HK-2 (cell line): ENCODE data around the gene ZSWIM1.

Experiments used
- DNase-seq: peaks from one replicate; pipeline ENCODE4 v3.0.0-alpha.2; 2018; ENCODE audit not compliant: unreplicated experiment

ZSWIM1 gene

DNA sequence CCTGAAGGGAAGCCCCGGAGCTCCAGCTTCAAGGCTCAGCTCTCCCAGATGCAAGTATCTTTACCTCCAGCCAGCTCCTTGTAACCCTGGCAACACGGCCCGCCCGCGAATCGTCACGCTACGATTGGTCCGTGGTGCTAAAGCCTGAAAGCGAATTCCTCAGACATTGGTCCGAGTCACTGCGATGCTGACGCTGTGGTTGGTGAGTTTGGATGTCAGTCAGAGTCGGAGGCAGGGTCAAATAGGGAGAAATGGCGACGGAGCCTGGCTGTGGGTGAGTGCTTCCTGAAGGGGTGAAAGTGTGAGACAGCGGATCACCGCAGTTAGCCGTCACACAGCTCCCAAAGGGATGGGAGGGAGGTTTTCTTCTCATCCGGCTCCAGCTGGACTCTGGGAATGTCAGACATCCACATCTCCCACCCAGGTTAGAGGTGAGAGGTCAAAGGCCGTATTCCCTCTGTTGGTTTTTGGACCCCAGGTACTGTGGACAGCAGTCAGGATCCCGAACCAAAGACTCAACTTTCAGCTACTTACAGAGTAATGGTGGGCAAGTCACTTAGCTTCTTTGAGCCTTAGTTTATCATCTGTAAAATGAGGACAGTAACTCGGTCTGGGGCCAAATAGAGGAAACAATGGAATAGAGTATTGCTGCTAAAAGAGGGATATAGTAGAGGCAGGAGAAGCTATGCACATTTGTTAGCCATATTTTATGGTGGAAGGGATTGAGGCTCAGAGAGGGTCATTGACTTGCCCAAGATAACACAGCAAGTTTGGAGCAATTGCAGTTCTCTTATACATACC lies at the start of gene ZSWIM1:
Gene ZSWIM1, plus strand, starts transcription at position 240 of the 801 bp plus-strand sequence. CDS start 1,366 bp downstream, outside the sequence.
- DNase-seq, result peak; percentile 100

DNA sequence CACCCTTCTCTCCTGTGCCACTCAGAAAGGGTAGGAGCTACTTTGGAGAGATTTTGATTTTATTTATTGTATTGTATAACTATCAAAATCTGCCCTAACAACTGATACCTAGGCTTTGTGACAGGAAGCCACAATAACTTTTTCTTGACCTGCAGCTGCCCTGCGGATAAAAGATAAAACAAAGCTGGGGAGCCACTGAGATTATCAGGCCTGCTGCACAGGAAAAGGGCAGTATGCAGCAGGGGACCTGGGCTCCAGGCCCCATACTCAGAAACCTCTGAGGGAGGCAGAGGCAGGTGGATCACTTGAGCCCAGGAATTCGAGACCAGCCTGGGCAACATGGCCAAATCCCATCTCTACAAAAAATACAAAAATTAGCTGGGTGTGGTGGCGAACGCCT lies 48.4 kb upstream of the ZSWIM1 start:
- no peak for DNase-seq

DNA sequence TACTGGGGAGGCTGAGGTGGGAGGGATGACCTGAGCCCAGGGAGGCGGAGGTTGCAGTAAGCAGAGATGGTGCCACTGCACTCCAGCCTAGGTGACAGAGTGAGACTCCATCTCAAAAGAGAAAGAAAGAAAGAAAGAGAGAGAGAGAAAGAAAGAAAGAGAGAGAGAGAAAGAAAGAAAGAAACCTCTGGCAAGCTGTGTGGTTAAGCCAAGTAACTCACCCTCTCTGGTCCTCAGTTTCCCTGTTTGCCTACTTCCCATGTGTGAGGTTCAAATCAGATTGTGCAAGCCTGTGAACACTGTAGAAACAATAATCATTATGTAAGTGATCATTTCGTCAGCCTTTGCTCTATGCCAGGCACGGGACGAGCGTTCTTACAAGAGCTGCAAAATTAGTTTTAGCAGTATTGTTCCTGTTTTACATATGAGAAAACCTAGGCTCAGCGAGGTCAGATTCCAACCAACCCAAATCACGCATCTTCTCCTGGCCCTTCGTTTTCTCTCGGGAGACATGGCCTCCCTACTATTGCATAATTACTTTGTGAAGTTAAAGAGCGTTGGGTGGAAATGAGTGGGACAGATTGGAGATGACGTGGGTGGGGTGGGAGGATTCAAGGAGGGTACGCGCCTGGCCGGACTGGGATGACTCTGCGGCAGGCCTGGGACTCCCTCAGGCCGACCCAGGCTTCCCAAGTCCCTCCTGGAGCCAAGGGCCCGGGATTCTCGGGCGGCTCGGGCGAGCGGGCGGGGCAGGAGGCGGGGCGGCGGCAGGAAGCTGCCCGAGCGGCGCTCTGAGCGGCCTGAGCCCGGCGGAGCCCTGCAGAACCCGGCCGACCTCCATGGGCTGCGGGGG lies 47.8 kb upstream of the ZSWIM1 start, which contains the start of gene SNX21:
Gene SNX21, plus strand, starts transcription at position 770 of the 853 bp plus-strand sequence. CDS start 121 bp downstream, outside the sequence.
- peak; percentile 91 for DNase-seq

DNA sequence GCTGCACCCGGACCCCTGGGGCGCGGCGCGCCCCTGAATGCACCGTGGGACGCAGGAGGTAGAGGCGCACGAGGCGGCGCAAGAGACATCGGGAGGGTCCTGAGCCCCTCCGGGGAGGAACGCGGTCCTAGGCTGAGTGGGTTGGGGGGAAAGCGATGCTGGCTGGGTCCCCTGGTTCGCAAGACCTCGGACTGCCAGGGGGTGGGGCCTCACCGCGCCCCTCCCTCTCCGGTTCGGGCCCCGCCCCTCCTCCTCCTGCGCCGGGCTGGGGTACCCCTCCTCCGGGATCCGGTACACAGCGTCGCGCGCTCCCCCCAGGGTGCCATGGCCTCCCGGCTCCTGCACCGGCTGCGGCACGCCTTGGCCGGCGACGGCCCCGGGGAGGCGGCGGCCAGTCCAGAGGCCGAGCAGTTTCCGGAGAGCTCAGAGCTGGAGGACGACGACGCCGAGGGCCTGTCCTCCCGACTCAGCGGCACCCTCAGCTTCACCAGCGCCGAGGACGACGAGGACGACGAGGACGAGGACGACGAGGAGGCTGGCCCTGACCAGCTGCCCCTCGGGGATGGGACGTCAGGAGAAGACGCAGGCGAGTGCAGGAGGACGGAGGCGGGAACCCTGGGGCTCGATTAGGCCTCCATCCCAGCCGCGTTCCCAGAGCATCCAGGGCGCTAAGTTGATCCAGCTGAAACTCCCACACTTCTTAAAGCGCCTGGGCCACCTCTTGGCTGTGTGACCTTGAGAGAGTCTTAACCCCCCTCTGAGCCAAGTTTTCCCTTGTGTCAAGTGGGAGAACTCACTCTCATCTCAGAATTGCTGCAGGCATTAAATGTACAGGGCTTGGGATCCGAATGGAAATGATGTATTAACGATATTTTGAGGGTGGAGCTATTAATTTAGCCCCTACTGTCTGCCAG lies 46.9 kb upstream of the ZSWIM1 start:
- DNase-seq, result peak; percentile 64

DNA sequence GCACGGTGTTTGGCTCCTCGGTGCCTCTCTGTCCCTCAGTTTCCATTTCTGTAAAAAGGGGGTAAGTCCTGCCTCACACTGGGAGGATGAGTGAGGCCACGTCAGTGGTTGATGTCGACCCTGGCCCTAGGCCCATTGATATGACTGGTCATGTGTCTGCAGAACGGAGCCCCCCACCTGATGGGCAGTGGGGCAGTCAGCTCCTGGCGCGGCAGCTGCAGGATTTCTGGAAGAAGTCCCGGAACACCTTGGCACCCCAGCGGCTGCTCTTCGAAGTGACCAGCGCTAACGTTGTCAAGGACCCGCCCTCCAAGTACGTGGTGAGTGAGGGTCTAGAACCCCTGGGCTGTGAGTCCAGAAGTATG lies 46.2 kb upstream of the ZSWIM1 start:
- no peak for DNase-seq

DNA sequence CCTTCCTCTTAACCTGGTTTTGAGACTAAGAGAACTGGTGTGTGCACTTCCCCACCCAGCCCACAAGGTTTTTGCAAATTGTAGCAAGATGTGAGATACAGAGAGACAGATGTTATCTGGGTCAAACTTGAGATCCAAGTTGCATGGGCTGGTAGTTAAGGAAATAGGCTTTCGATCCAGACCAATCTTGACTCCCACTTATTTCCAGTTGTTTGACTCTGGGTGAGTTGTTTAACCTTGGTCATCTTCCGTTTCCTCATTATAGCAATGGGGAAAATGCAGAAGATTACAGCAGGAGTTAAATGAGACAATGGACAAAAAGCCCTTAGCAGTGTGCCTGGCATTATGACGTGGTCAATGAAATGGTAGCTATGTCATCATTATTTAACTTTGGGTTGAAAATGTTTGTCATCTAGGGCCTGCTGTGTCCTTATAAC lies 45.7 kb upstream of the ZSWIM1 start:
- no peak for DNase-seq

DNA sequence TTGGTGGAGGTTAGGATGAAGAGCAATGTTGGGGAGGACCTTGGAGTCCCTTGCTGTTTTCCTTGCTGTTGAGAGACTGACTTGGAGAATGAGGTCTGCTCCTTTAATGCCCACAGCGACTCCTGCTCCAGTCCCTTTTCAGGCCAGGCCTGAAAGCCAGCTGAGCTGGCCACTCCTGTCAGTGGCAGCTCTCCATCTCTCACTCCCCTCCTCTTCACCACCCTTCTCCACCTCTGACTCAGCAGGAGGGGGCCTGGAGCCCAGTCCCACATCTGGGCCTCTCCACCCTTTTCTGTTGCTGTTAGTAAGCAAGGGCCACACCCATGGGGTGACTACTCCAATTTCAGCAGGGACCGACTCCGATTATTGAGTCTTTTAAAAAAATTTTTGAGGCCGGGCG lies 45.2 kb upstream of the ZSWIM1 start:
- no peak for DNase-seq

DNA sequence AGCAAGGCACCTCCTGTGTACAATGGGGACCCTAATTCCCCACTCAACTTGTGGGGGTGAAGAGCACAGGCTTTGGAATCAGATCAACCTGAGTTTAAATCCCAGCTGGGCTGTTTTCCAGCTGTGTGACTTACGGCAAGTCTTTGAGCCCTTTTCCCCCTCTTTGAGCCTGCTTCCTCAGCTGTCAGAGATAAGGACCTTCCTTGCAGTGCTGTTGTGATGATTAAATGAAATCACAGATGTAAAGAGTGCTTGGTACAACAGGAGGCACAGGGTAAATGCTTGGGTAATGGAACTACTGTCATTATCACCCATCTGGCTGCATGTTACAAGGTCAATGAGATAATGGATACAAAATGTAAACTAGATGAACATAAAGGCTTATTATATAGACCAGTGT lies 44.2 kb upstream of the ZSWIM1 start:
- no peak for DNase-seq

DNA sequence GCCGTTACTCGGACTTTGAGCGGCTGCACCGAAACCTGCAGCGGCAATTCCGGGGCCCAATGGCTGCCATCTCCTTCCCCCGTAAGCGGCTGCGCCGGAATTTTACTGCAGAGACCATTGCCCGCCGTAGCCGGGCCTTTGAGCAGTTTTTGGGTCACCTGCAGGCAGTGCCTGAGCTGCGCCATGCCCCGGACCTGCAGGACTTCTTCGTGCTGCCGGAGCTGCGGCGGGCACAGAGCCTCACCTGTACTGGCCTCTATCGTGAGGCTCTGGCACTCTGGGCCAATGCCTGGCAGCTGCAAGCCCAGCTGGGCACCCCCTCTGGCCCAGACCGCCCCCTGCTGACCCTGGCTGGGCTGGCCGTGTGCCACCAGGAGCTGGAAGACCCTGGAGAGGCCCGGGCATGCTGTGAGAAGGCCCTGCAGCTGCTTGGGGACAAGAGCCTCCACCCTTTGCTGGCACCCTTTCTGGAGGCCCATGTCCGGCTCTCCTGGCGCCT lies 40.3 kb upstream of the ZSWIM1 start:
- DNase-seq, result no peak

DNA sequence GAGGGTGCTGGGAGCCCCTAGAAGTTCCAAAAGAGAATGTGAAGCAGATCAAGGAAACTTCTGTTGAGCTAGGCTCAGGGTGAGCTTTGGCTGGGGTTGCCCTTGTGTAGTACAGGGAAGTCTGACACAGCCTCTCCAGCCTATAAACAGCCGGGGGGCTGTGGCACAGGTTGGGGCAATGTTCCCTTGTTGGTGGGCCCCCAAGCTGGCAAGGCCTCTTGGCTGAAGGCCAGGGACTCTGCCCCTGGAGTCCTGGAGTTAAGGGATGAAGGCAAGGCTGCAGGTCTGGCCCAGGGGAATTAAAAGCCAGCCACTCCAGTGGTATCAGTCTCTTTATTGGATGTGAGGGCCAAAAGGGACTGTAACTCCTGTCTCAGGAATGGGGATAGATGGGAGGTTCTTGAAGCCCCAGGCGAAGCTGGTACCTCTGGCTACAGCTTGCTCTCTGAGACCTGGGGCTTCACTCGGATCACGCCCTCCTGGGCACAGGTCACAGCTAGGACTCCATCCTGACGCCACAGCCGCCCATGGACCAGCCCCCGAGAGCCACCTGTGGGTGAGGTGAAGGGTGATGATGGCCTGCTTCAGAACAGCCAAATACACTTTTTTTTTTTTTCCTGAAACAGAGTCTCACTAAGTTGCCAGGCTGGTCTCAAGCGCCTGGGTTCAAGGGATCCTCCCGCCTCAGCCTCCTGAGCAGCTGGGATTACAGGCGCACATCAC lies 39.5 kb upstream of the ZSWIM1 start:
- DNase-seq, result no peak

DNA sequence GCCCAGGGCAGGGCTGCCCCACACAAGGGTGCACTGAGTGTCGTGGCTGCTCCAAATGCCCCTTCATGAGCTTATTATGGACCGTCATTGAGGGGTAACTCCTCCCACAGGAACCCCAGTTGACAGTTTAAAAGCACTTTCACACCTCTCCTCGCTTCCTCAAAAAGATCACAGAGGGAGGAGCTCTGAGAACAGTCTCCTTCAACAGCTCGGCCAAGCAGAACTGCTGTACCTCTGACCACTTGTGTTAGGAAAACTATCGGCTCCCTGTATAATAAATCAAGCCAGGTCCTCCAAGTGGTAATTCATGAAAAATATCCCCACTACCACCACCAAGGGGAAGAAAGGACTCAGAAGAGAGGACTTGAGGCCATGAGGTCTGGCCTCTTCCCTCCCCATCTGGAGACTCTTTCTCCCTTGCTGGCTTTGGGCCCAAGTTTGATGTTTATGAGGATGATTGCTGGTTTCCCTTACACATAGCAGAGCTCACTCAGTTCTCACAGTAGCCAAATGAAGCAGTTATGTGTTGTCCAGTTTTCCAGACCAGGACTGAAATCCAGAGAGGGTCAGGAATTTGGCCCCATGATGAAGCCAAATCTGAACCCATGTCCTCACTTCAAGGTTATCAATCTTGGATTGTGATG lies 38.7 kb upstream of the ZSWIM1 start:
- DNase-seq, result no peak

DNA sequence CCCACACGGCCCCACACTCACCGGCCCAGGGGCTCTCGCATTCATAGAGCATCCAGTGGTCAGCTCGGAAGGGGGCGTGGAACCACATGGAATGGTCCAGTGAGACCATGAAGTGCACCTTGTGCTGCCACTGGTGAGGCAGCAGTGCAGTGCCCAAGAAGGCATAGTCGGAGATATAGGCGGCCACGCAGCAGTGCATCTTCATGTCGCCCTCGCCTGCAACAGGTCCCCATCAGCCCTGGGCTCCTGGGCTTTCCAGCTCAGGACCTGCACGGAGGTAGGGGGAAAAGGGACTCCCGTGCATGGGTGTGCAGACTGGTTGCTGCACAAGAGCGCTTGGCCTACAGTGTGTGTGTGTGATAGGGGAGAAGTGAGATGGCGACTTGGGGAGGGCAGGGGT lies 37.5 kb upstream of the ZSWIM1 start:
- DNase-seq, result no peak

DNA sequence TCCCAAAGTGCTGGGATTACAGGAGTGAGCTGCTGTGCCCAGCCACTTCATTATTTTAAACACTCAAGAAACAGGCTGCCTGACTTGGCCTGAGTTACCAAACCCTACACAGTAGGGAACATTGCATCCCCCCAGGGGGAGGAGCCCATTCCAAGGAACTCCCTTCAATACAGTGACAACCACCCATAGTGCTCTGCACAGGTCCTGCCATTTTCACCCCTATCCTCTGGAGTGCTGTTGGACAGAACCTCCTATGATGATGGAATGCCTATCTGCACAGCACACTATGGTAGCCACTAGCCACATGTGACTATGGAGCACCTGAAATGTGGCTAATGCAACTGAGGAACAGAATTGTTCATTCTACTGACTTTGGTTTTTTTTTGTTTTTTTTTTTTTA lies 35.6 kb upstream of the ZSWIM1 start:
- DNase-seq, result no peak

DNA sequence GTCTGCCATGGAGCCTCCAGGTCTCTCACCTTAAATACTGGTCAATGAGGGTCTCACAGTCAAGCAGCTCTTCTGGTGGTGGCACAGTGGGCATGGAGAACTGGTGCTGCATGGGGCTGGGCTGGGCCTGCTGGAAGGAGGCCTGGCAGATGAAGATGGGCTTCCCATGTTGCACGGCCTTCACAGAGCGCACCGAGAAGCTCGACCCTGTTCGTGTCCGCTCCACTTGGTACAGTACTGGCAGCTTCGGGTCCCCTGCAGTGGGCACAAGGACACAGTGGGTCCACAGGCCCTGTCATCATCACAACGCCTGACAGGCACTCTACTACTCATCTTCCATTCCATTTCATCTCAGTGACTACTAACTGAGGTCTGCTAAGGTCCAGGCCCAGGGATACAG lies 32.6 kb upstream of the ZSWIM1 start:
- DNase-seq, result no peak

DNA sequence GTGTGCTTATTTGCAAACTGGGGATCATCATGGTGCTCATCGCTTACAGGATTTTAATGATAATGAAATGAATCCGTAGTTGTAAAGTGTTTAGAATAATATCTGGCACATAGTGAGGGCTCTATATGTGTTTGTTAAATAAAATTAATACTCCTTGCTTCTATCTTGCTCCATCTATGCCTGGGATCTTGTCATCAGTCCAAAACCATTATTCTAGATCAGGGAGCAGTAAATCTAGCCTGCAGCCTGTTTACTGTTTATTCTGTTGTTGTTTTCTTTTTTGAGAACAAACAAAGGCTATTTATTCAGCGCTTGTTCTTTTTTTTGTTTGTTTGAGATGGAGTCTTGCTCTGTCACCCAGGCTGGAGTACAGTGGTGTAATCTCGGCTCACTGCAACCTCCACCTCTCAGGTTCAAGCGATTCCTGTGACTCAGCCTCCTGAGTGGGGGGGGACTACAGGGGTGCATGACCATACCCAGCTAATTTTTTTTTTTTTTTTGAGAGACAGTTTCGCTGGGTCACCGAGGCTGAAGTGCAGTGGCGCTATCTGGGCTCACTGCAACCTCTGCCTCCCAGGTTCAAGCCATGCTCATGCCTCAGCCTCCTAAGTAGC lies 32.0 kb upstream of the ZSWIM1 start:
- no peak for DNase-seq

DNA sequence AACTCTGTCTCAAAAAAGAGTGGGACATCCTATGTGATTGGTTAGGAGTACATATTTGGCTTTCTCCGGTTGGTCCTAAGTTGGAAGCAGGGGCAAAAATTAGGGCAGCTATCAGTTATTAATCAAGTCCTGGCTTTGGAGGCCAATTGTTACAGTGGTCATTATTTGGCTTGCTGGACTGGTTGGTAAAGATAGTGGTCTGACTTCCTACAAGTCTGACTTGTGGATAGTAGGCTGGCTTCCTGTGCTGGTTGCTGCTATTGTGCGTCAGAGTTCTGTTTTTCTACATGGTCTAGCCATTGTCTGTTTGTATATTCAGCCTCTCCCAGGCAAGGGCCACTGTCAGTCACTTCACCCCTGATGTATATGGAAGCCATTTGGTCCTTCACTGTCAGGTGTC lies 30.8 kb upstream of the ZSWIM1 start:
- no peak for DNase-seq

DNA sequence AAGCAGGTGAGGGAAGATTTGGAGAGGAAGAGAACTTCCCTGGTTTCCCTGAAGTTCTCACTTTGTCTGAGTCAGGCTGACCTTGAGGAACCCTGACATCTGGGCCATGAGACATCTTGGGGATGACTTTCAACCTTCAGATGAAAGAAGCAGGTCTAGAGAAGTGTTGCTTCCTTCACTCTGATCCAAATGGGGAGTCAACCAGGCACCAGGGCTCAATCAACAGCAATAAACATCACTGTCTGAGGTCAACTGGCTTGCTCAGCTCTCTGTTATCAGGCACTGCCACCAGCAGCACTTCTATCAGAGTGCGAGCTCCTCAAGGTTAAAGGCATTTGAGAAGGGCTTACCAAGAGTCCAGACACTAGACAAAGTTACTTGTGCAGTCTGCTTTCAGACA lies 30.1 kb upstream of the ZSWIM1 start:
- DNase-seq, result no peak

DNA sequence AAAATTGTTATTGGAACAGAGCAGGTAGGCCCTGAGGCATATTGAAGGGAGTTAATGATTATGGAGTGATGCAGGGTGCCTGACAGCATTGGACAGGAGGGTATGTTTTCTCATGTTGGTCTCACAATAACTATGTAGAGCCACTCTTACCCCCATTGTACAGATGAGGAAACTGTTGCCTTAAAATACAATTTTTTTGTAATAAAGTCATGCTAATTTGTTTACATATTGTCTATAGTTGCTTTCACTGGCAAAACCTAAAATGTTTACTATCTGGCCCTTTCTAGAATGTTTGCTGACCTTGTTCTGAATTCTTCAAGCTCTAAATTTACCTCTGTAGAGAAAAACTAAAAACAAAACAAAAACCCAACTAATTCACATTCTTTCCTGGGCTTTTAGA lies 29.5 kb upstream of the ZSWIM1 start:
- DNase-seq, result no peak

DNA sequence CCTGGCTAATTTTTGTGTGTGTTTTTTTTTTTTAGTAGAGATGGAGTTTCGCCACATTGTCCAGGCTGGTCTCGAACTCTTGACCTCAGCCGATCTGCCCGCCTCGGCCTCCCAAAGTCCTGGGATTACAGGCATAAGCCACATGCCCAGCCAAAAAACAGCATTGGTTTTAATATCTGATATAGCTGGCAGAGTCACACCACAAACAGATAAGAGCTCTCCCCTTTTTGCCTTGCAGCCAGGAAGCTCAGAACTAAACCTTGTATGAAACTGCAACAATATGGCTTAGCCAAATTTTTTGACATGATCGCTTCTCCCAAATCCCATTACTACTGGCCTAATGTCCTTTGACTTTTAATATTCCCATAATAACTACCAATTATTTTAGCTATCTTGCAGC lies 28.7 kb upstream of the ZSWIM1 start:
- DNase-seq, result no peak

DNA sequence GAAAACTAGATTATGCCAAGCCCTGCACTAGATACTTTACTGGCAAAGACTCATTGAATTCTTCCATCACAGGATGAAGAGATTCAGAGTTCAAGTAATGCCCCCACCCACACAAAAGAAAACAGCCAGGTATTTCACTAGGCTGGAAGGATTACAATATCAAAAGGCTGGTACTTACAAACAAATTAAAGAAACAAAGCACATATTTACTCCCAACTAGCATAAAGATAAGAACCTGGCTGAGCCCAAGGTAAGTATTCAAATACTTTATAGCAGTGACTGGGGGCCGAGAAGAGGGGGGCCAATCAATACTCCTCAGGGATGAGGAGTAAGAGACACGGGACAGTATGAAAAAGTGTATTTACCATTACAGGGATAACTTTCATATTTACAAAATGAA lies 27.5 kb upstream of the ZSWIM1 start:
- DNase-seq, result no peak
